Ascending aorta (tissue), 2 donors: Measurements from ENCODE around the gene ERCC2. TPM values are rescaled to one million over a fixed set of nuclear protein-coding genes. Genes with fewer than 3 reads are reported as not detected.

Source experiments
- DNase-seq, 2 donors: peaks; one replicate each; pipeline ENCODE4 v3.0.0-alpha.2; 2019; ENCODE audit warnings: low spot score in 2 of 2
- H3K27ac ChIP-seq, 2 donors: fragments of 200-600 bp; sonication (generic); one replicate each; pipeline ENCODE4 v1.5.1; 2016 to 2017; ENCODE audit warnings: mild to moderate bottlenecking in 1 of 2
- H3K27me3 ChIP-seq: fragments of 200-600 bp; sonication (generic); one replicate; pipeline ENCODE4 v1.5.1; 2017
- H3K36me3 ChIP-seq, 2 donors: fragments of 200-600 bp; sonication (generic); one replicate each; pipeline ENCODE4 v1.5.1; 2016
- H3K4me1 ChIP-seq, 2 donors: fragments of 200-600 bp; sonication (generic); one replicate each; pipeline ENCODE4 v1.5.1; 2016 to 2017; ENCODE audit warnings: mild to moderate bottlenecking in 1 of 2
- H3K4me3 ChIP-seq, 2 donors: fragments of 200-600 bp; sonication (generic); one replicate each; pipeline ENCODE4 v1.5.1; 2016 to 2017; ENCODE audit warnings: mild to moderate bottlenecking in 1 of 2
- H3K9me3 ChIP-seq, 2 donors: fragments of 200-600 bp; sonication (generic); one replicate each; pipeline ENCODE4 v1.5.1; 2016
- CTCF ChIP-seq, 3 experiments: fragments of 200-600 bp in 2 of 3; fragments of 450-650 bp in 1 of 3; sonication (generic) in 2 of 3; IDR thresholded peaks; one replicate each; pipeline ENCODE4 v1.5.1; 2016 to 2019; ENCODE audit warnings: antibody characterized with exemption in 3 of 3, mild to moderate bottlenecking in 1 of 3, moderate library complexity in 1 of 3
- intact Hi-C: fragments of 100-400 bp; cut with DNase I; formaldehyde crosslinking; loops from one replicate; pipeline ENCODE4 v1.15.1; 2023
- total RNA-seq: library from RNA; depleted of rRNA; stranded (reverse); fragments of >200 nt; gene quantifications from one replicate; pipeline ENCODE4 v1.1.0, GENCODE V29; 2016

The ERCC2 gene
- 22.4 TPM for total RNA-seq

GRCh38 chr19:45370410-45371204, at the start of gene ERCC2:
ERCC2 (minus strand) TSS chr19:45370573; CDS start chr19:45370540, 33 bp downstream.
- intact Hi-C loops, result loop anchor here (1.0 to 2.0 kb wide), 2 partner anchors 34 to 192 kb away; partner anchors contain the start of genes BLOC1S3, PPP1R13L and TRAPPC6A

DNA sequence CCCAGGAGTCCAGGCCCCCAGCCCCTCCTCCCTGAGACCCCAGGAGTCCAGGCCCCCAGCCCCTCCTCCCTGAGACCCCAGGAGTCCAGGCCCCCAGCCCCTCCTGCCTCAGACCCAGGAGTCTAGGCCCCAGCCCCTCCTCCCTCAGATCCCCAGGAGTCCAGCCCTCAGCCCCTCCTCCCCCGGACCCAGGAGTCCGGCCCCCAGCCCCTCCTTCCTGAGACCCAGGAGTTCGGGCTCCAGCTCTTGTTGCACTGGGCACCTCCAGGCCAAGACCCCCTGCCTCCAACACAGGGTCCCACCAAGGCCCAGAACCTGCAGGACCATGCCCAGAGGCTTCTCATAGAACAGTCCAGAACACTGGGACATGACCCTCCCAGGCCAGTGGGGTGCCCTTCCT, 49.5 kb upstream of the ERCC2 start:
- TF ChIP-seq CTCF (IDR thresholded peaks at IDR 0.05), result no peak
- Histone ChIP-seq H3K36me3 (peaks cover 29 to 50% of the 10 kb centered on the region in 2 donors), H3K27me3 (no peaks in the 10 kb centered on the region), H3K4me1 (peaks cover 0 to 12% of the 10 kb centered on the region in 2 donors), H3K27ac (no peak overlapping the region), H3K9me3 (no peaks in the 10 kb centered on the region), H3K4me3 (no peak overlapping the region)
- DNase-seq, result no peak
- intact Hi-C loops, result loop anchor here (10.0 kb wide), 1 partner anchor 215 kb away; the partner anchor contains the start of gene EML2

More at GRCh38 chr19:45370410-45371204, at the start of gene ERCC2:
- peaks cover 0 to 8% of the 10 kb centered on the region in 2 donors for H3K4me1 ChIP-seq
- no peaks in the 10 kb centered on the region for H3K27me3 ChIP-seq
- H3K27ac ChIP-seq, result peak within 1 kb of the TSS; percentile 65 to 69
- TF ChIP-seq CTCF (IDR thresholded peaks at IDR 0.05), result no peak
- peak within 1 kb of the TSS; percentile 80 to 84 for H3K4me3 ChIP-seq
- no peaks in the 10 kb centered on the region for H3K9me3 ChIP-seq
- H3K36me3 ChIP-seq, result no peaks in the 10 kb centered on the region
- DNase-seq, result peak; percentile 96 to 99

DNA sequence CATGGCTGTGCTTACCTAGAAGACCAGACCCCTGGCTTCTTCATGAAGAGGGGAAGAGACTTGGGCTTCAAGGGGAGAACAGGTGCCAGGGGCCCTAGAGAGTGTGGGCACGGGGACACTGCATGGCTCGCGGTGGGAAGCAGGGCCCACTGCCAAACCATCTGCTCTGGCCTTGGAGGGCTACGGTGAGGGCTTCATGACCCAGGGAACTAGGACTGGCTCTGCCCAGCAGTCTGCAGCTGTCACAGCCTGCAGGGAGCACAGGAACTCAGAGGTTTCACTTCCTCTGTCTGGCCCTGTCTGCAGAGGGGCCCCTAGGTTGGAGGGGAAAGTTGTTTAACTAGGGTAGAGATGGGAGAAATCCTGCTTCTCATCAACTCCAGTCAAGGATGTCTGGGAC, 49.0 kb upstream of the ERCC2 start:
- Histone ChIP-seq H3K4me3 (no peak overlapping the region), H3K36me3 (peaks cover 34 to 55% of the 10 kb centered on the region in 2 donors), H3K27me3 (no peaks in the 10 kb centered on the region), H3K9me3 (no peaks in the 10 kb centered on the region), H3K4me1 (peaks cover 0 to 9% of the 10 kb centered on the region in 2 donors), H3K27ac (no peak overlapping the region)
- DNase-seq, result no peak
- no peak for TF ChIP-seq CTCF (IDR thresholded peaks at IDR 0.05)
- intact Hi-C loops, result no loop called here

- H3K27ac ChIP-seq, result no peak overlapping the region
- no peak overlapping the region for H3K4me3 ChIP-seq
- intact Hi-C loops, result no loop called here
- peaks cover 0 to 6% of the 10 kb centered on the region in 2 donors for H3K4me1 ChIP-seq
- H3K9me3 ChIP-seq, result no peaks in the 10 kb centered on the region
- H3K27me3 ChIP-seq, result no peaks in the 10 kb centered on the region
- no peak for TF ChIP-seq CTCF (IDR thresholded peaks at IDR 0.05)
- no peak for DNase-seq
- H3K36me3 ChIP-seq, result peaks cover 39 to 61% of the 10 kb centered on the region in 2 donors
Measured at GRCh38 chr19:45418802-45419201, 48.4 kb upstream of the ERCC2 start.

GRCh38 chr19:45417151-45417550, 46.8 kb upstream of the ERCC2 start:
- intact Hi-C loops, result no loop called here
- Histone ChIP-seq H3K9me3 (no peaks in the 10 kb centered on the region), H3K36me3 (peaks cover 54 to 77% of the 10 kb centered on the region in 2 donors)

More at GRCh38 chr19:45417151-45417550, 46.8 kb upstream of the ERCC2 start:
- Histone ChIP-seq H3K4me3 (no peak overlapping the region), H3K27ac (no peak overlapping the region), H3K27me3 (no peaks in the 10 kb centered on the region), H3K4me1 (no peaks in the 10 kb centered on the region)
- DNase-seq, result no peak
- no peak for TF ChIP-seq CTCF (IDR thresholded peaks at IDR 0.05)
